RWPE1 (cell line): Measurements from ENCODE around the gene TCTN1.

Experiments used
- CTCF ChIA-PET: fragments of 350-600 bp; sonication (Branson Sonifier 250); formaldehyde crosslinking; extraction: SDS; loops from one replicate; lab custom pipeline; 2021; lab: Yijun Ruan, JAX
- POLR2A ChIA-PET: fragments of 400-600 bp; formaldehyde crosslinking; extraction: SDS; loops from one replicate; lab custom pipeline; 2020; ENCODE audit warnings: antibody characterized with exemption; ENCODE audit not compliant: low non-redundant PET; lab: Yijun Ruan, JAX
- DNase-seq: peaks from one replicate; pipeline ENCODE4 v3.0.0; 2012; ENCODE audit warnings: low spot score
- H3K27ac ChIP-seq: fragments of 450-650 bp; 2 replicates; pipeline ENCODE4 v1.5.1; 2017
- TF ChIP-seq, protein P1 (sequence below): fragments of 450-650 bp; conservative IDR thresholded peaks from 2 replicates; pipeline ENCODE4 v1.5.1; 2017; ENCODE audit warnings: low read depth, mild to moderate bottlenecking

Gene TCTN1

DNA sequence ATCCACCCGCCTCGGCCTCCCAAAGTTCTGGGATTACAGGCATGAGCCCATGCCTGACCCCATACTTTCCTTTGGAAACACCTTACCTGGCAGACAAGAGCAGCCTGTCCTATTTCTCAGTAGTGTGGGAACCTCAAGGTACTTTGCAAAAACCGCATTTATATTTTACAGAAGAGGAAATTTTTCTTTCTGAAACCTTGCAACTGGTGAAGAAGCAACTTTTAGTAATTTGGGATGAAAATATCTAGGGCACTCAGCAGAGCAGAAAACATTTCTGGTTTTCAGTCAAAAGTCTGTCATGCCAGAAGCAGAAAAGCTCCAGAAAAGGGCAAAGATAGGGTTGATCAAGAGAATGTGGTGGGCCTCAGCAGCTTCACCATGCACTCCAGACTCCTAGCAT lies 53.7 kb downstream of the TCTN1 start:
- POLR2A ChIA-PET = no interaction called here
- no peak overlapping the region for H3K27ac ChIP-seq
- CTCF ChIA-PET = no interaction called here
- TF ChIP-seq, protein P1, sequence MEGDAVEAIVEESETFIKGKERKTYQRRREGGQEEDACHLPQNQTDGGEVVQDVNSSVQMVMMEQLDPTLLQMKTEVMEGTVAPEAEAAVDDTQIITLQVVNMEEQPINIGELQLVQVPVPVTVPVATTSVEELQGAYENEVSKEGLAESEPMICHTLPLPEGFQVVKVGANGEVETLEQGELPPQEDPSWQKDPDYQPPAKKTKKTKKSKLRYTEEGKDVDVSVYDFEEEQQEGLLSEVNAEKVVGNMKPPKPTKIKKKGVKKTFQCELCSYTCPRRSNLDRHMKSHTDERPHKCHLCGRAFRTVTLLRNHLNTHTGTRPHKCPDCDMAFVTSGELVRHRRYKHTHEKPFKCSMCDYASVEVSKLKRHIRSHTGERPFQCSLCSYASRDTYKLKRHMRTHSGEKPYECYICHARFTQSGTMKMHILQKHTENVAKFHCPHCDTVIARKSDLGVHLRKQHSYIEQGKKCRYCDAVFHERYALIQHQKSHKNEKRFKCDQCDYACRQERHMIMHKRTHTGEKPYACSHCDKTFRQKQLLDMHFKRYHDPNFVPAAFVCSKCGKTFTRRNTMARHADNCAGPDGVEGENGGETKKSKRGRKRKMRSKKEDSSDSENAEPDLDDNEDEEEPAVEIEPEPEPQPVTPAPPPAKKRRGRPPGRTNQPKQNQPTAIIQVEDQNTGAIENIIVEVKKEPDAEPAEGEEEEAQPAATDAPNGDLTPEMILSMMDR = no peak
- no peak for DNase-seq

DNA sequence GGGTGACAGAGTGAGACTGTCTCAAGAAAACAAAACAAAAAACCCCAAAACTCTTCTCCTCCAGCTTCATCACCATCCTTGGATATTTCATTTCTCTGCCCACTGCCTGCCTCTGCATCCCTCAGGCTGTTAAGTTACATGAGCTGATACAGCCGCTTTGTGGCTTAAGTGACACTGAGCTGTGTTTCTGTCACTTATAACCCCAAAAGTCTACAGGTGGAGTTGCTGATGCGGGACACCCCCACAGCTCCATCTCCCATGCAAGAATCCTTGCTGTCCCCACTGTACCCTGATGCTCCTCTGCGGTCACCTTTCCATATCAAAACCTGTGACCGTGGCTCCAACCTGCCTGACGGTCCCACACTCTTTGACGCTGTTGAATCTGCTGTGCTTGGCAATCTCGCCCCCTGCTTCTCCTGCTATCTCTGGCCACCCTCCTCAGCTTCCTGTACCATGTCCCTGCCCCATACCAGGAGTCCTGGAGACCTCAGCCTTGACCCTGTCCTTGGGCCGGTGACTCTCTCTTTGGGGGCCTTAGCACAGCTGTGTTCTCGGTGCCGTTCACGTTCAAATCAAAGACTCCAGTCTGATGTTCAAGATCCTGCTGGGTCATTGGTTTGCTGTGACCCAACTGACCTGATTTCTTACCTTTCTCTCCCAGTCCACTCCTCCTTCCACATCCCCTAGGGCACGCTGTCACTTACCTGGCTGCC lies 54.7 kb downstream of the TCTN1 start:
- POLR2A ChIA-PET = no interaction called here
- DNase-seq = no peak
- CTCF ChIA-PET = interaction anchor here (1.0 kb wide), 1 partner anchor 11 kb away, joined by 4 read pairs; no protein-coding TSS in a partner anchor
- H3K27ac ChIP-seq = no peak overlapping the region
- TF ChIP-seq, protein P1 = no peak

DNA sequence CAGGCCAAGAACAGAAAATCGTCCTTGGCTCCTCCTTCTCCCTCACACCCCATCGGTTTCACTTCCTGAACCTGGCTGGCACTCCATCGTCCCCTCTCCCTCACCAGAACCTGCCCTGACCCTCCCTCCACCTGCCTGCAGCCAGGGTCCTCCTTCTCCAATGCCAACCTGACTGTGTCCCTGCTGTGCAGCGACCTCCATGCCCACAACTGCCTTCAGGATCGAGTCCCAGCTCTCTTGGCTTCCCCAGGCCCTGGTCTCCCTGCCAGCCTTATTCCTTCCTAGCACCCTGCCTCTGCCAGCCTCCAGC lies 55.2 kb downstream of the TCTN1 start:
- TF ChIP-seq, protein P1 = no peak
- DNase-seq = no peak
- no peak overlapping the region for H3K27ac ChIP-seq
- POLR2A ChIA-PET = no interaction called here
- CTCF ChIA-PET = no interaction called here

DNA sequence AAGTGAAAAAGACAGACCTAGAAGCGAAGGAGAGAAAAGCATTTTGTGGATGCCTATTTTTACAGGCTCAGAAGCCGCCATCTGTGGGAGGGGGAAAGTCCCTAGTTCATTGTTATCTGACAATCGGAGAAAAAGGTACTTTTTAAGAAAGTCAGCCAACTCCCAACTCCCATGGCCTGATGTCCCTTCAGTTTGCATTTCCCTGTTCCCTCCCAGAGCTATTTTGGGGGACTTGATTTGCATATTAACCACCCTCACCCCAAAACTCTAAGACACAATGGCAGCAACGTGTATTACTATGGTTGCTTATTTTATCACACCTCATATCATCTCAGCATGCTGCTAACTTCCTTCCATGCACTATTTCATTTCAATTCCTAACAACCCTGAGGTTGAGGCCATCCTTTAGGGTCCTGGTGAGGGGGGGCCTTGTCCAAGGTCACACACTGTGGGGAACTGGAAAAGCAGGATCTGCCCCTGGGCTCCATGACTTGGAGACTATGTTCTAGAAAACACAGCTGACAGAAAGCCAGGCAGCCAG lies 56.3 kb downstream of the TCTN1 start:
- H3K27ac ChIP-seq = no peak overlapping the region
- no peak for DNase-seq
- CTCF ChIA-PET = no interaction called here
- POLR2A ChIA-PET = no interaction called here
- TF ChIP-seq, protein P1 = no peak

DNA sequence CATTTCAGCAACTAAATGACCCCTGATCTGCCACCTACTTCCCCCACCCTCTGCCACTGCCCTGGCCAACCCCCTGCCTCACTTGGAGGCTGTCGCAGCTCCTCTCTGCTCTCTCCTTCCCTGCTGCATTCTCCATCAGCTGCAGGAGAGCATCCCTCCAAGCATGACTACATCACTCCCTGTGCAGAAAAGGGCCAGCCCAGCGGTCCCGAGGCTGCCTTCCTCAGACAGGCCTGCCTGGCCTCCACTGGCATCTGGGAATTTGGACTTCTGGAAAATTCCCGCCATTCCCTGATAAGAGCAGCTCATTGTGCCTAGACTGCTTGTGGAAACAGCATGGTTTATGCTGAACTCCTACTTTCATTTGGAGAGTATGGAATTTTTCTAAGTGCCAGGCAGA lies 62.2 kb downstream of the TCTN1 start:
- ChIA-PET CTCF (interaction anchor here (0.6 kb wide), 1 partner anchor 227 kb away, joined by 3 read pairs; no protein-coding TSS in a partner anchor), POLR2A (no interaction called here)

DNA sequence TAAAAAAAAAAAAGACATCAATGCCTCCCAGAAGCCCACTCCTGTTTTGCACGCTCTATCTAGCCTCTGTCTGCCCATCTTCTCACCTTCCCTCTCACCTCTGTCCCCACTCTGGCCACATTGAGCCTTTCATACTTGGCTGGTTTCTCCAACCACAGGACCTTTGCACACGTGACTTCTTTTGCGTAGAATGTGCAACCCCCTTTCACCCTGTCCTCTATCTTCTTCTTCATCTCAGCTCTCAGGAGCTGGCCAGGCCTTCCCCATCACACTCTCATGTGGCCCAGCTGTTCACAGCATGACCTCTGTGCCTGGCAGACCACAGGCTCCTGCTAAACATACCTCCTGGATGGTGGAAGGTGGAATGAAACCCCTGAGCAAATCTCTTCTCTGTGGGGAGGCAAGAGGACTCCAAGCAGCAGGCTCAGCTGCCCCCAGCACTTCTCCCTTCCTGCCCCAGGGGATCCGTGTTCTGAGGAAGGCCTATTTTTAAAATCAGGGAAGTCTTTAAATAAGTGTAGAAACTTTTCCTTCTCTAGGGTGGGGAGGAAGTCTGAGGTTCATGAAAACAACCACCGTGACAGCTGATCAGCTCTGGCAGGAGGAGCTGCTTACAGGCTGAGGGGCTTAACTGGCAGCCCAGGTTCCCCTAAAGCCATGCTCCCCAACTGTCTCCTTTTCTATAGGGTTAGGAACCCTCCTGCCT lies 63.4 kb downstream of the TCTN1 start:
- CTCF ChIA-PET = no interaction called here
- no peak for DNase-seq

More for the DNA sequence above, 62.2 kb downstream of the TCTN1 start:
- H3K27ac ChIP-seq = no peak overlapping the region
- no peak for DNase-seq
- TF ChIP-seq, protein P1 = no peak

More for the DNA sequence above, 63.4 kb downstream of the TCTN1 start:
- TF ChIP-seq, protein P1 = no peak
- POLR2A ChIA-PET = no interaction called here
- no peak overlapping the region for H3K27ac ChIP-seq
